MM.1S (cell line): ENCODE data around the gene PRR36.

Experiments
- DNase-seq: peaks from one replicate; pipeline ENCODE4 v3.0.0-alpha.2; 2015
- H2AFZ ChIP-seq: fragments of 300-600 bp; sonication (generic); 2 replicates; pipeline ENCODE4 v1.6.0; 2016; ENCODE audit warnings: antibody characterized with exemption, low read length
- H3F3A ChIP-seq: fragments of 300-600 bp; sonication (generic); 2 replicates; pipeline ENCODE4 v1.6.1; 2016; ENCODE audit warnings: mild to moderate bottlenecking, antibody characterized with exemption, low read length, moderate library complexity, mixed read lengths; ENCODE audit not compliant: insufficient read depth
- H3K27ac ChIP-seq: fragments of 300-600 bp; sonication (generic); 2 replicates; pipeline ENCODE4 v1.5.1; 2016; ENCODE audit warnings: mild to moderate bottlenecking, low read length
- H3K27me3 ChIP-seq: fragments of 300-600 bp; sonication (generic); replicated peaks from 2 replicates; pipeline ENCODE4 v1.6.0; 2016; ENCODE audit warnings: low read length; ENCODE audit not compliant: insufficient read depth
- H3K36me3 ChIP-seq: fragments of 300-600 bp; sonication (generic); replicated peaks from 2 replicates; pipeline ENCODE4 v1.6.1; 2016; ENCODE audit warnings: mild to moderate bottlenecking, low read length, mixed read lengths; ENCODE audit not compliant: insufficient read depth
- H3K4me1 ChIP-seq: fragments of 300-600 bp; sonication (generic); 2 replicates; pipeline ENCODE4 v1.6.1; 2016; ENCODE audit warnings: low read length, mixed read lengths
- H3K4me2 ChIP-seq: fragments of 300-600 bp; sonication (generic); 2 replicates; pipeline ENCODE4 v1.6.0; 2016; ENCODE audit warnings: low read depth, low read length
- H3K4me3 ChIP-seq: fragments of 300-600 bp; sonication (generic); 2 replicates; pipeline ENCODE4 v1.5.1; 2016; ENCODE audit warnings: low read length, mixed read lengths
- H3K79me2 ChIP-seq: fragments of 300-600 bp; sonication (generic); 2 replicates; pipeline ENCODE4 v1.6.1; 2016; ENCODE audit warnings: mixed run types, low read length, mixed read lengths
- H3K9ac ChIP-seq: fragments of 300-600 bp; sonication (generic); 2 replicates; pipeline ENCODE4 v1.6.1; 2016; ENCODE audit warnings: low read length, mixed read lengths
- H3K9me2 ChIP-seq: fragments of 300-600 bp; sonication (generic); replicated peaks from 2 replicates; pipeline ENCODE4 v1.6.1; 2016; ENCODE audit warnings: mild to moderate bottlenecking, low read length, mixed read lengths; ENCODE audit not compliant: insufficient read depth
- H3K9me3 ChIP-seq: fragments of 300-600 bp; sonication (generic); replicated peaks from 2 replicates; pipeline ENCODE4 v1.6.1; 2016; ENCODE audit warnings: mild to moderate bottlenecking, low read length, mixed read lengths; ENCODE audit not compliant: insufficient read depth
- H4K20me1 ChIP-seq: fragments of 300-600 bp; sonication (generic); 2 replicates; pipeline ENCODE4 v1.6.1; 2016; ENCODE audit warnings: mild to moderate bottlenecking, low read length, moderate library complexity, mixed read lengths; ENCODE audit not compliant: insufficient read depth
- EZH2 ChIP-seq: fragments of 300-600 bp; sonication (generic); optimal IDR thresholded peaks from 2 replicates; pipeline ENCODE3; 2017; ENCODE audit warnings: low read depth, mild to moderate bottlenecking, antibody characterized with exemption, low read length, mixed read lengths
- EZH2phosphoT487 ChIP-seq: fragments of 300-600 bp; sonication (generic); IDR thresholded peaks from 2 replicates; pipeline ENCODE4 v1.6.1; 2018; ENCODE audit warnings: antibody characterized with exemption, low read length
- TF ChIP-seq, protein P1 (sequence below): fragments of 300-600 bp; sonication (generic); IDR thresholded peaks from 2 replicates; pipeline ENCODE4 v1.5.1; 2016; ENCODE audit warnings: antibody characterized with exemption, low read length, mixed read lengths

The PRR36 gene

DNA sequence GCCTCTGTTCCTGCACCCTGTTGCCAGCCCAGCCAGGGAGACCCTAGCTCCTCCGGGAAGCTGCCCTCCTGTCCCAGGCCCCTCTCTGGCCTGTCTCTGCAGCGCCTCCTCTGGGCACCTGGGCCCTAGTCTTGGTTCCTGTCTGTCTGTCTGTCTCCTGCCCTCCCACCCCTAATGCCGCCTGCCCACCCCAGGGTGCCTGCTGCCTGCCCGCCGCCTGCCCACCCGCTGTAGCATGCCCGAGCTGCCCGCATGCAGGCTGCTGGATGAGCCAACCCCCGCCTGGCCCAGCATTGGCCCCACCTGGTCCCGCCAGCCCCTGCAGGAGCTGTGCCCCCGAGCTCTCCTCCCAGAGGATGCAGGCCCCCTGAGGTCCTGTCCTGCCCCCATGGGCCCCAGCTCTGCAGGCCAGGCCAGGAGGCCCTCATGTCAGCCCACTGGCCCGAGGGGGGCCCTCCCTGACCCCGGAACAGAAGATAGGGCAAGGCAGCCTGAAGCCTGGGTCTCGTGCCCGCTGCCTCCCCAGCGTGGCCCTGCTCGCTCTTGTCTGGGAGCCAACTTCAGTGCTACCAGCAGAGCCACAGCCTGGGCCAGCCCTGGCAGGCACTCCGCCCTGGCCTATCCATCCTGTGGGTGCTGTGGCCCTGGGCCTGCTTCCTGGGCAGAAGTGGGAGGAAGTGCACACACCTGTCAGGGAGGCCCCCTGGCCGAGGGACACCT is 34.7 kb upstream of the PRR36 start:
- 0 out of 2 replicates have a peak, but pooled peaks cover 9% of the 10 kb centered on the region for H3K4me1 ChIP-seq
- no peak overlapping the region for H3K4me3 ChIP-seq
- no peaks in the 10 kb centered on the region for H3K27me3 ChIP-seq
- no peak overlapping the region for H2AFZ ChIP-seq
- H3K9ac ChIP-seq: no peak overlapping the region
- no peak overlapping the region for H3K4me2 ChIP-seq
- no peaks in the 10 kb centered on the region for H3K9me2 ChIP-seq
- no peak for DNase-seq
- TF ChIP-seq, protein P1, sequence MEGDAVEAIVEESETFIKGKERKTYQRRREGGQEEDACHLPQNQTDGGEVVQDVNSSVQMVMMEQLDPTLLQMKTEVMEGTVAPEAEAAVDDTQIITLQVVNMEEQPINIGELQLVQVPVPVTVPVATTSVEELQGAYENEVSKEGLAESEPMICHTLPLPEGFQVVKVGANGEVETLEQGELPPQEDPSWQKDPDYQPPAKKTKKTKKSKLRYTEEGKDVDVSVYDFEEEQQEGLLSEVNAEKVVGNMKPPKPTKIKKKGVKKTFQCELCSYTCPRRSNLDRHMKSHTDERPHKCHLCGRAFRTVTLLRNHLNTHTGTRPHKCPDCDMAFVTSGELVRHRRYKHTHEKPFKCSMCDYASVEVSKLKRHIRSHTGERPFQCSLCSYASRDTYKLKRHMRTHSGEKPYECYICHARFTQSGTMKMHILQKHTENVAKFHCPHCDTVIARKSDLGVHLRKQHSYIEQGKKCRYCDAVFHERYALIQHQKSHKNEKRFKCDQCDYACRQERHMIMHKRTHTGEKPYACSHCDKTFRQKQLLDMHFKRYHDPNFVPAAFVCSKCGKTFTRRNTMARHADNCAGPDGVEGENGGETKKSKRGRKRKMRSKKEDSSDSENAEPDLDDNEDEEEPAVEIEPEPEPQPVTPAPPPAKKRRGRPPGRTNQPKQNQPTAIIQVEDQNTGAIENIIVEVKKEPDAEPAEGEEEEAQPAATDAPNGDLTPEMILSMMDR: no peak
- TF ChIP-seq EZH2 (no peak), EZH2phosphoT487 (no peak)
- no peaks in the 10 kb centered on the region; the same call in 1 of the 2 replicates for H3K36me3 ChIP-seq
- H4K20me1 ChIP-seq: peaks cover 25% of the 10 kb centered on the region
- H3K27ac ChIP-seq: no peak overlapping the region
- no peaks in the 10 kb centered on the region for H3F3A ChIP-seq
- H3K79me2 ChIP-seq: peaks cover 55% of the 10 kb centered on the region
- H3K9me3 ChIP-seq: no peaks in the 10 kb centered on the region

DNA sequence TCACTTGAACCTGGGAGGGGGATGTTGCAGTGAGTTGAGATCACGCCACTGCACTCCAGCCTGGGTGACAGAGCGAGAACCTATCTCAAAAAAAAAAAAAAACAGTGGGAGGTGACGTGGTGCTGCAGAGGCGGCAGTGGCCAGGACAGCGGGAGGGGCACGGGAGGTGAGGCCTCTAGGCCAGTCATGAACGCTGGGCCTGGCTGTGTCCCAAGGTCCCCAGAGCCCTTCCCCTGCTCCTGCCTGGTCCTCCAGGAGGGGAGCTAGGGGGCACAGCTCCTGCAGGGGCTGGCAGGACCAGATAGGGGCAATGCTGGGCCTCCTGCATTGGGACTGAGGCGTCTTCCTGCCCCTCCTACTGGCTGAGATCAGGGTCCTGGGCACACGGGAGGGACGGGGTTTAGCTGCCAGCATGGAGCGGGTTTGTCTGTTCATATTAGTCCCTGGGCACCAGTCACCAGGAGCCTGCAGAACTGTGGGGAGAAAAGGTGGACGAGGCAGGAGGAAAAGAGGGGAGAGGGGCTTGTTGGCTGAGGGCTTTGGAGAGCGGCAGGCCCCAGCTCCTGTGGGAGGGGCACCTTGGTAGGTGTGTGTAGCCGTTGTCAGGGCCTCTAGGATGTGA is 34.0 kb upstream of the PRR36 start:
- no peak overlapping the region for H3K4me3 ChIP-seq
- no peak for DNase-seq
- no peaks in the 10 kb centered on the region for H3K27me3 ChIP-seq
- no peaks in the 10 kb centered on the region for H3F3A ChIP-seq
- H3K9ac ChIP-seq: no peak overlapping the region
- no peaks in the 10 kb centered on the region for H3K9me2 ChIP-seq
- no peaks in the 10 kb centered on the region for H3K9me3 ChIP-seq
- H3K79me2 ChIP-seq: peaks cover 55% of the 10 kb centered on the region
- H3K4me2 ChIP-seq: no peak overlapping the region
- no peak for TF ChIP-seq EZH2phosphoT487
- TF ChIP-seq, protein P1: no peak
- TF ChIP-seq EZH2: no peak
- peaks cover 25% of the 10 kb centered on the region for H4K20me1 ChIP-seq
- H2AFZ ChIP-seq: no peak overlapping the region
- 0 out of 2 replicates have a peak, but pooled peaks cover 9% of the 10 kb centered on the region for H3K4me1 ChIP-seq
- H3K36me3 ChIP-seq: no peaks in the 10 kb centered on the region; the same call in 1 of the 2 replicates
- no peak overlapping the region for H3K27ac ChIP-seq

DNA sequence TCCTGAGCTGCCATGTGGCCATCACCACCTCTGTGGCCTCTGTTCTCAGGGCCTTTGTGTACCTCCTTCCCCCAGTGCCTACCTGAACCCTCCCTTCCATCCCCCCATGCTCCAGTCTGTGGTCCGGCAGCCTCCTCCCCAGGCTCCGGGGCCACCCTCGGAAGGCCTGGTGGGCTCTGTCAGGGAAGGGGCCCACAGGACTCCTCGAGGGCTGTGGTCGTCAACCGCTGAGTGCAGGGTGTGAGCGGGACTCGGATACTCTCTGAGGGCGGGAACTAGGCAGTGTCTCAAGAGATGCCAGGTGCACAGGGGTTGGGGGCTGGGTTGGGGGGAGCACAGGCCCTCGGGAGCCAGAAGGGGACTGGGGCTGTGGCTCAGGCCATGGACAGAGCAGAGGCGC is 33.4 kb upstream of the PRR36 start:
- no peak overlapping the region for H3K9ac ChIP-seq

More for the DNA sequence above, 33.4 kb upstream of the PRR36 start:
- H3K9me3 ChIP-seq: no peaks in the 10 kb centered on the region
- H3K4me2 ChIP-seq: no peak overlapping the region
- H4K20me1 ChIP-seq: peaks cover 25% of the 10 kb centered on the region
- DNase-seq: no peak
- TF ChIP-seq EZH2 (no peak), EZH2phosphoT487 (no peak)
- TF ChIP-seq, protein P1: no peak
- no peaks in the 10 kb centered on the region for H3F3A ChIP-seq
- peaks cover 12% of the 10 kb centered on the region; the same call in 1 of the 2 replicates for H3K4me1 ChIP-seq
- H3K79me2 ChIP-seq: peaks cover 59% of the 10 kb centered on the region
- no peaks in the 10 kb centered on the region; the same call in 1 of the 2 replicates for H3K36me3 ChIP-seq
- H3K27me3 ChIP-seq: no peaks in the 10 kb centered on the region; the same call in 1 of the 2 replicates
- no peak overlapping the region for H3K4me3 ChIP-seq
- no peak overlapping the region for H3K27ac ChIP-seq
- no peak overlapping the region for H2AFZ ChIP-seq
- H3K9me2 ChIP-seq: no peaks in the 10 kb centered on the region
